Stomach (tissue), 9 donors: ENCODE data around the gene EPG5. TPM values are rescaled to one million over a fixed set of nuclear protein-coding genes. Genes with fewer than 3 reads are reported as not detected.
A peak's percentile ranks its signal among the peaks of the same experiment; 100 is the strongest.

ENCODE experiments used
- DNase-seq, 2 donors: peaks; one replicate each; pipeline versions ENCODE4 v3.0.0 to v3.0.0-alpha.2; 2013 to 2019
- H3K27ac ChIP-seq, 5 donors: fragments of 200-600 bp in 4 of 5; sonication (generic) in 4 of 5; one replicate each; pipeline ENCODE4 v1.5.1; 2013 to 2019; ENCODE audit warnings: mild to moderate bottlenecking in 1 of 5, moderate library complexity in 1 of 5
- H3K27me3 ChIP-seq, 3 donors: fragments of 200-600 bp; sonication (generic); one replicate each; pipeline ENCODE4 v1.5.1; 2017 to 2019; ENCODE audit warnings: mixed run types in 1 of 3
- H3K36me3 ChIP-seq, 4 donors: fragments of 200-600 bp; sonication (generic); 1 replicate in 3 of 4; 2 replicates in 1 of 4; pipeline ENCODE4 v1.5.1; 2016 to 2019
- H3K4me1 ChIP-seq, 4 donors: fragments of 200-600 bp; sonication (generic); one replicate each; pipeline ENCODE4 v1.5.1; 2016 to 2019
- H3K4me3 ChIP-seq, 4 donors: fragments of 200-600 bp; sonication (generic) in 3 of 4; one replicate each; pipeline ENCODE4 v1.5.1; 2016 to 2019; ENCODE audit warnings: mild to moderate bottlenecking in 1 of 4
- H3K9me3 ChIP-seq, 4 donors: fragments of 200-600 bp; sonication (generic); one replicate each; pipeline ENCODE4 v1.5.1; 2016 to 2019
- CTCF ChIP-seq, 7 experiments: fragments of 450-650 bp in 4 of 7; fragments of 200-600 bp in 3 of 7; sonication (generic) in 3 of 7; IDR thresholded peaks; one replicate each; pipeline ENCODE4 v1.5.1; 2016 to 2019; ENCODE audit warnings: antibody characterized with exemption in 7 of 7, control low read depth in 2 of 7, mild to moderate bottlenecking in 1 of 7
- EP300 ChIP-seq: sonication (generic); formaldehyde crosslinking; IDR thresholded peaks from one replicate; pipeline ENCODE4 v1.6.1; 2017; ENCODE audit warnings: antibody characterized with exemption
- POLR2A ChIP-seq, 4 donors: fragments of 450-650 bp; IDR thresholded peaks; one replicate each; pipeline ENCODE4 v1.6.1; 2016; ENCODE audit warnings: antibody characterized with exemption in 4 of 4, control low read depth in 2 of 4, mild to moderate bottlenecking in 1 of 4, moderate library complexity in 1 of 4
- POLR2AphosphoS5 ChIP-seq, 3 donors: sonication (generic); formaldehyde crosslinking; IDR thresholded peaks; one replicate each; pipeline ENCODE4 v1.6.1; 2016; ENCODE audit warnings: antibody characterized with exemption in 3 of 3
- WGBS, 5 donors: extraction: QIAGEN DNeasy Blood & Tissue Kit in 3 of 5; methylation state at CpG; one replicate each; pipeline versions ENCODE4 v1.1.5 to v1.1.7; 2013 to 2018; 5-methylcytosine and 5-hydroxymethylcytosine counted together
- intact Hi-C: fragments of 100-400 bp; cut with DNase I; formaldehyde crosslinking; loops from one replicate; pipeline ENCODE4 v1.15.1; 2023; ENCODE audit warnings: low total_unique reads
- polyA plus RNA-seq, 3 donors: library from polyadenylated mRNA; stranded (reverse); fragments of 200-250 nt; gene quantifications; one replicate each; pipeline ENCODE4 v1.2.3, GENCODE V29; 2013
- total RNA-seq, 5 donors: library from RNA; depleted of rRNA; stranded (reverse); fragments of >200 nt; gene quantifications; one replicate each; pipeline versions ENCODE4 v1.1.0 to v1.2.3, GENCODE V29; 2014 to 2016
- donor health status: healthy with polysubstance abuse.
- donor health status: Bipolar disorder and iron deficiency.
- donor health status: healthy.

EPG5 gene
- total and polyA plus RNA-seq, 8 donors: 2.0 to 52.9 (median 17.7) TPM

- no peak overlapping the region for H3K4me3 ChIP-seq
- no peaks in the 10 kb centered on the region for H3K9me3 ChIP-seq
- DNase-seq: peak in 1 of 2 donors; percentile 71
- no peaks in the 10 kb centered on the region for H3K36me3 ChIP-seq
- intact Hi-C loops: no loop called here
- H3K27ac ChIP-seq: peak overlapping the region in 2 of 5 donors; percentile 31 to 53
- peaks cover 30 to 58% (median 44%) of the 10 kb centered on the region in 4 donors for H3K4me1 ChIP-seq
- 53 to 60% (median 56%) methylated on average over 12 to 14 of the region's 14 CpGs for WGBS, 5 donors
- peaks cover 0 to 45% (median 16%) of the 10 kb centered on the region in 3 donors for H3K27me3 ChIP-seq
- TF ChIP-seq POLR2AphosphoS5 (IDR thresholded peaks at IDR 0.05) (peak in 1 of 3 donors; percentile 19), EP300 (no peak)
These were observed 130.6 kb downstream of the EPG5 start for GRCh38 chr18:45836242-45837205.

GRCh38 chr18:45835057-45835636, 132.0 kb downstream of the EPG5 start:
- no peaks in the 10 kb centered on the region for H3K36me3 ChIP-seq
- peaks cover 30 to 60% (median 44%) of the 10 kb centered on the region in 4 donors for H3K4me1 ChIP-seq
- intact Hi-C loops: no loop called here
- no peak overlapping the region for H3K4me3 ChIP-seq
- H3K27ac ChIP-seq: no peak overlapping the region
- TF ChIP-seq POLR2A (IDR thresholded peaks at IDR 0.05) (no peak), CTCF (IDR thresholded peaks at IDR 0.05) (no peak), EP300 (no peak), POLR2AphosphoS5 (IDR thresholded peaks at IDR 0.05) (no peak)
- DNase-seq: no peak
- 34 to 57% (median 47%) methylated on average over 3 of the region's 3 CpGs for WGBS, 5 donors
- peaks cover 0 to 44% (median 16%) of the 10 kb centered on the region in 3 donors for H3K27me3 ChIP-seq
- H3K9me3 ChIP-seq: no peaks in the 10 kb centered on the region

GRCh38 chr18:45834306-45834705, 132.8 kb downstream of the EPG5 start:
- DNase-seq: no peak
- H3K36me3 ChIP-seq: no peaks in the 10 kb centered on the region
- H3K4me3 ChIP-seq: no peak overlapping the region
- H3K27me3 ChIP-seq: peaks cover 0 to 35% (median 16%) of the 10 kb centered on the region in 3 donors
- H3K4me1 ChIP-seq: peaks cover 32 to 67% (median 50%) of the 10 kb centered on the region in 4 donors
- intact Hi-C loops: no loop called here
- WGBS, 5 donors: 24 to 75% (median 60%) methylated on average over 1 of the region's 1 CpG
- H3K9me3 ChIP-seq: no peaks in the 10 kb centered on the region
- H3K27ac ChIP-seq: peak overlapping the region in 1 of 5 donors; percentile 4
- TF ChIP-seq CTCF (IDR thresholded peaks at IDR 0.05) (no peak), EP300 (no peak), POLR2A (IDR thresholded peaks at IDR 0.05) (no peak), POLR2AphosphoS5 (IDR thresholded peaks at IDR 0.05) (no peak)

GRCh38 chr18:45833846-45834245, 133.3 kb downstream of the EPG5 start:
- H3K36me3 ChIP-seq: no peaks in the 10 kb centered on the region
- peak overlapping the region in 1 of 5 donors; percentile 4 for H3K27ac ChIP-seq
- H3K4me1 ChIP-seq: peaks cover 32 to 67% (median 51%) of the 10 kb centered on the region in 4 donors
- WGBS, 5 donors: 57 to 76% (median 70%) methylated on average over 5 of the region's 5 CpGs
- peaks cover 0 to 31% (median 12%) of the 10 kb centered on the region in 3 donors for H3K27me3 ChIP-seq
- DNase-seq: no peak
- no peak overlapping the region for H3K4me3 ChIP-seq
- TF ChIP-seq CTCF (IDR thresholded peaks at IDR 0.05) (no peak), EP300 (no peak), POLR2AphosphoS5 (IDR thresholded peaks at IDR 0.05) (no peak), POLR2A (IDR thresholded peaks at IDR 0.05) (no peak)
- H3K9me3 ChIP-seq: no peaks in the 10 kb centered on the region
- intact Hi-C loops: no loop called here
